Transverse colon (tissue), 4 donors: Measurements from ENCODE around the gene AGBL4.

Experiments
- CTCF ChIP-seq, 5 experiments: fragments of 200-600 bp in 3 of 5; fragments of 450-650 bp in 2 of 5; sonication (generic) in 3 of 5; IDR thresholded peaks; 1 replicate in 2 of 5; 2 replicates in 3 of 5; pipeline ENCODE4 v1.5.1; 2016 to 2017; ENCODE audit warnings: antibody characterized with exemption in 5 of 5, inconsistent platforms in 3 of 5, mild to moderate bottlenecking in 2 of 5, moderate library complexity in 1 of 5
- EP300 ChIP-seq: sonication (generic); formaldehyde crosslinking; IDR thresholded peaks from one replicate; pipeline ENCODE4 v1.6.1; 2017; ENCODE audit warnings: antibody characterized with exemption, low read depth
- POLR2A ChIP-seq: fragments of 450-650 bp; IDR thresholded peaks from one replicate; pipeline ENCODE4 v1.6.1; 2016; ENCODE audit warnings: antibody characterized with exemption, mild to moderate bottlenecking, moderate library complexity
- POLR2AphosphoS5 ChIP-seq, 3 donors: sonication (generic); formaldehyde crosslinking; IDR thresholded peaks; one replicate each; pipeline ENCODE4 v1.6.1; 2016; ENCODE audit warnings: antibody characterized with exemption in 3 of 3

- TF ChIP-seq POLR2A, result no peak
- no peak for TF ChIP-seq CTCF (IDR thresholded peaks at IDR 0.05)
- TF ChIP-seq EP300, result no peak
- TF ChIP-seq POLR2AphosphoS5 (IDR thresholded peaks at IDR 0.05), result no peak
Measured at GRCh38 chr1:48906729-48907128, 1117.0 kb downstream of the AGBL4 start.
